Gastrocnemius medialis (tissue), 4 donors: ENCODE measurements around the gene ABCF3.

ENCODE experiments used
- POLR2A ChIP-seq, 2 donors: fragments of 450-650 bp; IDR thresholded peaks; one replicate each; pipeline ENCODE4 v1.6.1; 2017; ENCODE audit warnings: antibody characterized with exemption in 2 of 2, mild to moderate bottlenecking in 2 of 2, moderate library complexity in 2 of 2
- TF ChIP-seq, protein P1 (sequence below), 5 experiments: fragments of 450-650 bp in 3 of 5; fragments of 200-600 bp in 2 of 5; sonication (generic) in 2 of 5; IDR thresholded peaks in 4 of 5; conservative IDR thresholded peaks in 1 of 5; 1 replicate in 4 of 5; 2 replicates in 1 of 5; pipeline ENCODE4 v1.5.1; 2016 to 2019; ENCODE audit warnings: antibody characterized with exemption in 5 of 5, mild to moderate bottlenecking in 3 of 5, moderate library complexity in 3 of 5

DNA sequence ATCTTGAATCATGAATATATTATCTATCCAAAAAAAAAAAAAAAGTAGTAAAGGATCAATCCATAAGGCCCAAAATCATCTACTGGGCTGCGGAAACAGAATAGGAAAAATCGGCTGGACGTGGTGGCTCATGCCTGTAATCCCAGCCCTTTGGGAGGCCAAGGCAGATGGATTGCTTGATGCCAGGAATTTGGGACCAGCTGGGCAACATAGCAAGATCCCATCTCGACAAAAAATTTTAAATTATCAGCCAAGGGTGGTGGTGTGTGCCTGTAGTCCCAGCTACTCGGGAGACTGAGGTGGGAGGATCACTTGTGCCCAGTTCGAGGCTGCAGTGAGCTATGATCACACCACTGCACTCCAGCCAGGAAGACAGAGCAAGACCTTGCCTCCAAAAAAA lies 36.9 kb upstream of the ABCF3 start:
- TF ChIP-seq POLR2A (IDR thresholded peaks at IDR 0.05) = no peak
- TF ChIP-seq, protein P1, sequence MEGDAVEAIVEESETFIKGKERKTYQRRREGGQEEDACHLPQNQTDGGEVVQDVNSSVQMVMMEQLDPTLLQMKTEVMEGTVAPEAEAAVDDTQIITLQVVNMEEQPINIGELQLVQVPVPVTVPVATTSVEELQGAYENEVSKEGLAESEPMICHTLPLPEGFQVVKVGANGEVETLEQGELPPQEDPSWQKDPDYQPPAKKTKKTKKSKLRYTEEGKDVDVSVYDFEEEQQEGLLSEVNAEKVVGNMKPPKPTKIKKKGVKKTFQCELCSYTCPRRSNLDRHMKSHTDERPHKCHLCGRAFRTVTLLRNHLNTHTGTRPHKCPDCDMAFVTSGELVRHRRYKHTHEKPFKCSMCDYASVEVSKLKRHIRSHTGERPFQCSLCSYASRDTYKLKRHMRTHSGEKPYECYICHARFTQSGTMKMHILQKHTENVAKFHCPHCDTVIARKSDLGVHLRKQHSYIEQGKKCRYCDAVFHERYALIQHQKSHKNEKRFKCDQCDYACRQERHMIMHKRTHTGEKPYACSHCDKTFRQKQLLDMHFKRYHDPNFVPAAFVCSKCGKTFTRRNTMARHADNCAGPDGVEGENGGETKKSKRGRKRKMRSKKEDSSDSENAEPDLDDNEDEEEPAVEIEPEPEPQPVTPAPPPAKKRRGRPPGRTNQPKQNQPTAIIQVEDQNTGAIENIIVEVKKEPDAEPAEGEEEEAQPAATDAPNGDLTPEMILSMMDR (IDR thresholded peaks at IDR 0.05 in 4 of 5, conservative IDR thresholded peaks at IDR 0.05 in 1 of 5) = no peak
